Measurements from ENCODE around the gene SDK1. TPM values are rescaled to one million over a fixed set of nuclear protein-coding genes. Genes with fewer than 3 reads are reported as not detected.
"Not testable (repeated sequence)": the region's sequence is repeated elsewhere in the genome, so short reads cannot be mapped to it uniquely, and the experiment has no call there.

SDK1 gene
- total RNA-seq, 4 donors from 2014 or later = under 0.01 to 16.2 (median 7.2) TPM

DNA sequence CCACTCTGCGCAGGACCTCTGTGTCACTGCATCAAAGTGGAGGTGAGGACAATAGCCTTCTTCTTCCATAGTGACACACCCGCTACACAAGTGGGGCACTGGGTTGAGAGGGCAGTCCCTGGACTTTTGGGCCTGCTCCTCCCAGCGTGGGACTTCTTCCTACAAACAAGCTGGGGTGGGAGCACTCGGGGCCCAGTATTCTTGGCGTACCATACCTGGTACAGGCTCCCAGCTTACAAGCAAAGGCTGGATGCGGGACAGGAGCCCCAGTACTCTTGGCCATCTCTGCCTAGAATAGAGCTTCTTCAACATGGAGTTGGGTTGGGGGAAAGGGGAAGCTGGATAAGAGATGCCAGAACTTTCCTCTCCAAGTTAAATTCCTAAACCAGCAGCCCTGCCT is 954.3 kb downstream of the SDK1 start:
- Histone ChIP-seq H3K9me3 (peaks cover 0 to 8% of the 10 kb centered on the region in 2 donors), H3K4me3 (no peak overlapping the region), H3K4me1 (no peaks in the 10 kb centered on the region), H3K36me3 (no peaks in the 10 kb centered on the region), H3K27ac (no peak overlapping the region), H3K27me3 (no peaks in the 10 kb centered on the region)
- intact Hi-C loops (cut with DNase I; ENCODE audit: low total_unique reads) = no loop called here
- TF ChIP-seq POLR2A (IDR thresholded peaks at IDR 0.05) = no peak
- DNase-seq = no peak

DNA sequence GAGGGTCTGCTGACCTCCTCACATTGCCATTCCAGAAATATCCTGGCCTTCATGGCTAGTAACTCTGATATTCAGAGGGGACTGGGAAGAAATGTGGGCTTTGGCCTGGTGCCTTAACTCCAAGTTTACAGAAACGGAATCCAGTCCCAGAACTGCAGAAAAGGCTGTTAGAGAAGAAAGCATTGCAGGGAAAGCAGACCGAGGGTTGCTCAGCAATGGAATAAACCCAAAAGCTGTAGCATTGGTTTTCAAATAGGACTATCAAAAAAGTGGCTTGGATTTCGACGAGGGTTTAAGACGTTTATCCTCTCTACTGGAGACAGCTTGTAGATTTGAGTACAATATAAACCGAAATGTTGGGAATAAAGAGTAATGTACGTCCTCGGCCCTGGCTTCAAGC is 955.2 kb downstream of the SDK1 start:
- Histone ChIP-seq H3K9me3 (peaks cover 0 to 5% of the 10 kb centered on the region in 2 donors), H3K4me3 (no peak overlapping the region), H3K27ac (no peak overlapping the region), H3K27me3 (no peaks in the 10 kb centered on the region), H3K36me3 (no peaks in the 10 kb centered on the region), H3K4me1 (no peaks in the 10 kb centered on the region)
- DNase-seq = no peak
- no peak for TF ChIP-seq POLR2A (IDR thresholded peaks at IDR 0.05)
- TF ChIP-seq, protein P1, sequence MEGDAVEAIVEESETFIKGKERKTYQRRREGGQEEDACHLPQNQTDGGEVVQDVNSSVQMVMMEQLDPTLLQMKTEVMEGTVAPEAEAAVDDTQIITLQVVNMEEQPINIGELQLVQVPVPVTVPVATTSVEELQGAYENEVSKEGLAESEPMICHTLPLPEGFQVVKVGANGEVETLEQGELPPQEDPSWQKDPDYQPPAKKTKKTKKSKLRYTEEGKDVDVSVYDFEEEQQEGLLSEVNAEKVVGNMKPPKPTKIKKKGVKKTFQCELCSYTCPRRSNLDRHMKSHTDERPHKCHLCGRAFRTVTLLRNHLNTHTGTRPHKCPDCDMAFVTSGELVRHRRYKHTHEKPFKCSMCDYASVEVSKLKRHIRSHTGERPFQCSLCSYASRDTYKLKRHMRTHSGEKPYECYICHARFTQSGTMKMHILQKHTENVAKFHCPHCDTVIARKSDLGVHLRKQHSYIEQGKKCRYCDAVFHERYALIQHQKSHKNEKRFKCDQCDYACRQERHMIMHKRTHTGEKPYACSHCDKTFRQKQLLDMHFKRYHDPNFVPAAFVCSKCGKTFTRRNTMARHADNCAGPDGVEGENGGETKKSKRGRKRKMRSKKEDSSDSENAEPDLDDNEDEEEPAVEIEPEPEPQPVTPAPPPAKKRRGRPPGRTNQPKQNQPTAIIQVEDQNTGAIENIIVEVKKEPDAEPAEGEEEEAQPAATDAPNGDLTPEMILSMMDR (IDR thresholded peaks at IDR 0.05) = no peak
- intact Hi-C loops (cut with DNase I; ENCODE audit: low total_unique reads) = no loop called here

DNA sequence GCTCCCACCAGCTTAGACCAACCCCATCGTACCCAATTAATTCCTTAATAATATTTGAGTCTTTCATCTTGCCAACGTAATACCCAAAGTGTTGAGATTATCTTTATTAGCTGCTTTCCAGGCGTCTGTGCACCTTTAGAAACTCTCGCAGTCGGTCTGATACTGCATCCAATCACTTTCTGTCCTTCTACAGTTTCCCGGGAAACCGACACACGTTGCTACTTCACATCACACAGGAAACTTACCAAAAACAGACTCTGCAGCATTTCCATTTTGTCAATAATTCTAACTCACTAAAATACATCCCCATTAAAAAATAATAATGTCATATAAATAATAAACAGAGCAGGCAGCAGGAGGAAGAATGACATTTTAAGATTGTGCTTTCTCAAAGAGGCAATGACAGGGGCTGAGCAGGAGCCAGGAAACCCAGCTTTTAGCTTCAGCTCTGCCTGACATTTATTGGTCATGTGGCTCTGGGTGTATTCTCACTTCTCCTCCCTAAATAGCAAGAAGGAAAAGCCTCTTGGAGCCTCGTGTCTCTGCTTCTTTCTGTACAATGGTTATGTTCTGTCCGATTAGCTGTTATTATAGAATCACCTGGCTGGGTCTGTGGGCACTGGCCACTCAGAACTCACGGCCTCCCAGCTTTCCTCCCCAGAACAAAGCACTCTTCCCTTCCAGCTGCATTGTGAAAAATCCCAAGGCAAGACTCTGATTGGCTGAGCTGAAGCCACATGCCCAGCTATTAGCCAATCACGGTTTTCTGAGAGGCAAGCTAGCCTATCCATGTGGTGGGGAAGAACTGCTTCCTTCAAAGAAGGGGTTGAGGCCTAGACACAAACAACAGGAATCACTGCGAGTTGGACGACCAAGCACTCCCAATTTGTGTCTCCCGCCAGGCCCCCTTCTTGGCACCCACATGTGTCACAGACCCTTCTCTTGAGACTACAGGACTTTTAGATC is 956.4 kb downstream of the SDK1 start:
- no peaks in the 10 kb centered on the region for H3K9me3 ChIP-seq
- no peak for DNase-seq
- H3K4me1 ChIP-seq = no peaks in the 10 kb centered on the region
- TF ChIP-seq, protein P1 (IDR thresholded peaks at IDR 0.05) = no peak
- TF ChIP-seq POLR2A (IDR thresholded peaks at IDR 0.05) = no peak
- no peak overlapping the region for H3K27ac ChIP-seq
- no peaks in the 10 kb centered on the region for H3K27me3 ChIP-seq
- H3K4me3 ChIP-seq = no peak overlapping the region
- intact Hi-C loops (cut with DNase I; ENCODE audit: low total_unique reads) = no loop called here
- no peaks in the 10 kb centered on the region for H3K36me3 ChIP-seq

DNA sequence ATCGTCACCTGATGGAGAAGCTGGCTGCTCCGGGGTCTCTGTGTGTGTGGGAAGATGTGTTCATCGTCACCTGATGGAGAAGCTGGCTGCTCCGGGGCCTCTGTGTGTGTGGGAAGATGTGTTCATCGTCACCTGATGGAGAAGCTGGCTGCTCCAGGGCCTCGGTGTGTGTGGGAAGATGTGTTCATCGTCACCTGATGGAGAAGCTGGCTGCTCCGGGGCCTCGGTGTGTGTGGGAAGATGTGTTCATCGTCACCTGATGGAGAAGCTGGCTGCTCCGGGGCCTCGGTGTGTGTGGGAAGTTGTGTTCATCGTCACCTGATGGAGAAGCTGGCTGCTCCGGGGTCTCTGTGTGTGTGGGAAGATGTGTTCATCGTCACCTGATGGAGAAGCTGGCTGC is 959.1 kb downstream of the SDK1 start:
- H3K36me3 ChIP-seq; intact Hi-C loops (cut with DNase I; ENCODE audit: low total_unique reads); H3K27ac ChIP-seq; H3K27me3 ChIP-seq; H3K9me3 ChIP-seq; DNase-seq; H3K4me1 ChIP-seq; H3K4me3 ChIP-seq: not testable (repeated sequence)

DNA sequence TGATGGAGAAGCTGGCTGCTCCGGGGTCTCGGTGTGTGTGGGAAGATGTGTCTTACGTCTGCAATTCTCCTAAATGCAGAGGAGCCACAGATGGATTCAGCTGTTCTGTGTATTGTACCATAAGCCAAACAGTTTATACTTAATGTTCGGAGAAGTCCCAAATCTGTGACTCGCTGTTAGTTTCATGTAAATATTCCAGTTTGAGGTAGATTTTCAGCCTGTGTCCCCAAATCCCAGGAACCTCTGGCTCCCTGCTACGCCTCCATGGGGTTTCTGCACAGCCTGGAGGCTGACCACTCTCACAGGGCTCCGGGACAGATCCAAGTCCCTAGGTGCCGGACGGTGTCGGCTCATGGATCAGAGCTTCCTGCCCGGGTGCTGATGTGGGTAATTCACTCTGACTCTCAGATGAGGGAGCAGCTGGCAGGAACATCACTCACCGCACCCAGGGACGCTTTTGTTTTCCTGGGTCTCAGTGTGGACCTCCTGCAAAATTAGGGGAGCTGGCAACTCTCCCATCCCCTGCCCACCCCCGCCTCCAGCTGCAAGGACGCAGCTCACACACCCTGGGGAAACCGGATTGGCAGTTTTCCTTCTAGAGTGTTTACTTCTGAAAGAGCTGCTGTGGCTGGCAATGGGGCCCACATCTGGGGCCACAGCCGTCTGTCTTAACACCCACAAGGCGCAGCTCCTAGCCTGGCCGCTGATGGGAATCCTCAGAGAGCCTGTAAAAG is 960.0 kb downstream of the SDK1 start:
- TF ChIP-seq, protein P1 (IDR thresholded peaks at IDR 0.05) = no peak
- TF ChIP-seq POLR2A (IDR thresholded peaks at IDR 0.05) = no peak
- Histone ChIP-seq H3K27ac (no peak overlapping the region), H3K36me3 (no peaks in the 10 kb centered on the region), H3K4me3 (no peak overlapping the region), H3K4me1 (no peaks in the 10 kb centered on the region), H3K27me3 (no peaks in the 10 kb centered on the region), H3K9me3 (no peaks in the 10 kb centered on the region)
- no peak for DNase-seq
- intact Hi-C loops (cut with DNase I; ENCODE audit: low total_unique reads) = no loop called here

DNA sequence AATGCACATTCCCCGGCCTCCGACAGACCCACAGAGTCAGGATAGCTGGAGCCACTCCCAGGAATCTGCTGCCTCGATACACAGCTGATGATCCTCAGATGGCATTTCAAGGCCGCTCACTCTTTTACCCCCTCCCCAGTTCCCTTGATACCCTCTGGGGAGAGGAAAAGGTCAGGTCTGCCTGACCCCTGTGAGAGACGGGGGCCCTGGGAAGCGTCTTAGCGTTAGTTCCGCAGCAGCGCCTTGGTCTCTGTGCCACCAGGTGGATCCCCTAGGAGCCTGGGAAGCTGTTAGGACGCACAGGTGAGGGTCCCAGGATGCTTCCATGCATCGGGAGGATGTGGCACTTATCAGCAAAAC is 960.5 kb downstream of the SDK1 start:
- Histone ChIP-seq H3K9me3 (no peaks in the 10 kb centered on the region), H3K36me3 (no peaks in the 10 kb centered on the region), H3K27ac (no peak overlapping the region), H3K27me3 (no peaks in the 10 kb centered on the region), H3K4me1 (no peaks in the 10 kb centered on the region), H3K4me3 (no peak overlapping the region)
- TF ChIP-seq POLR2A (IDR thresholded peaks at IDR 0.05) = no peak
- no peak for DNase-seq
- intact Hi-C loops (cut with DNase I; ENCODE audit: low total_unique reads) = no loop called here

DNA sequence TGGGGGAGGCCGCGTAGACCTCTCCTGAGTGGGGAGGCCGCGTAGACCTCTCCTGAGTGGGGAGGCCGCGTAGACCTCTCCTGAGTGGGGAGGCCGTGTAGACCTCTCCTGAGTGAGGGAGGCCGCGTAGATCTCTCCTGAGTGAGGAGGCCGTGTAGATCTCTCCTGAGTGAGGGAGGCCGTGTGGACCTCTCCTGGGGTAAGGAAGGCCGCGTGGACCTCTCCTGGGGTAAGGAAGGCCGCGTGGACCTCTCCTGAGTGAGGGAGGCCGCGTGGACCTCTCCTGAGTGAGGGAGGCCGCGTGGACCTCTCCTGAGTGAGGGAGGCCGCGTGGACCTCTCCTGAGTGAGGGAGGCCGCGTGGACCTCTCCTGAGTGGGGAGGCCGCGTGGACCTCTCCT is 963.2 kb downstream of the SDK1 start:
- H3K9me3 ChIP-seq; H3K27ac ChIP-seq; H3K27me3 ChIP-seq; H3K36me3 ChIP-seq; H3K4me3 ChIP-seq; DNase-seq; H3K4me1 ChIP-seq; intact Hi-C loops (cut with DNase I; ENCODE audit: low total_unique reads): not testable (repeated sequence)

Measured in uterus (tissue), 4 donors.